Chondrocyte (in vitro differentiated cells): ENCODE measurements around the gene AXDND1. TPM values are rescaled to one million over a fixed set of nuclear protein-coding genes. Genes with fewer than 3 reads are reported as not detected.
A peak's percentile ranks its signal among the peaks of the same experiment; 100 is the strongest.

Experiments
- DNase-seq: peaks from one replicate; pipeline ENCODE4 v3.0.0; 2021; ENCODE audit warnings: mixed read lengths, low spot score
- H3K27ac Mint-ChIP-seq: one replicate; pipeline ENCODE4 v1.8.0; 2021; ENCODE audit warnings: mild to moderate bottlenecking, moderate library complexity, mixed read lengths; ENCODE audit not compliant: unreplicated experiment
- H3K27me3 Mint-ChIP-seq: 2 replicates; pipeline ENCODE4 v1.8.0; 2021; ENCODE audit warnings: low read depth, mixed read lengths
- H3K36me3 Mint-ChIP-seq: 2 replicates; pipeline ENCODE4 v1.8.0; 2021; ENCODE audit warnings: low read depth, mixed read lengths
- H3K4me1 Mint-ChIP-seq: 2 replicates; pipeline ENCODE4 v1.8.0; 2021; ENCODE audit warnings: low read depth, mild to moderate bottlenecking, mixed read lengths
- H3K4me3 Mint-ChIP-seq: one replicate; pipeline ENCODE4 v1.8.0; 2021; ENCODE audit warnings: mild to moderate bottlenecking, moderate library complexity, mixed read lengths; ENCODE audit not compliant: unreplicated experiment
- H3K9me3 Mint-ChIP-seq: 2 replicates; pipeline ENCODE4 v1.8.0; 2021; ENCODE audit warnings: low read depth, mixed read lengths
- total RNA-seq: library from RNA; stranded (reverse); gene quantifications from 3 replicates; pipeline ENCODE4 v1.2.1, GENCODE V29; 2021
- TF ChIP-seq, protein P1 (sequence below): fragments of 200-600 bp; sonication (generic); IDR thresholded peaks from 2 replicates; pipeline ENCODE4 v1.5.0; 2021; ENCODE audit warnings: antibody characterized with exemption, mild to moderate bottlenecking, moderate library complexity

Gene AXDND1
- total RNA-seq, 1 donor from 2014 or later, result 0.20 TPM

DNA sequence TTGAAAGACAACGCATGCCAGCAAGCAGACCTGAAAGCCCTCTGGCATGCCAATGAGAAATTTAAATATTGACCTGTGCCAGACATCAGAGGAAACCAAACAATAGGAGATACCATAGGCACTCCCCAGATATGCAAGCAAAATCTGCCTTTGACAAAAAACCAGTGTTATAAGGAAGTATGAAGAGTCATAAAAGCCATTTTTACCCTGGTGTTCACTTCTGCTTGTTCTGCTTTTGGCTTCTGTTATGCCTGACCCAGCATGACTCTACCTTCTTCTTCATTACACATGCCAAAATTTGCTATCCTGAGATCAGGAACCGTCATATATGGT, 183.6 kb downstream of the AXDND1 start:
- DNase-seq, result no peak
- H3K36me3 Mint-ChIP-seq, result no peaks in the 10 kb centered on the region
- H3K27ac Mint-ChIP-seq, result no peak overlapping the region
- H3K27me3 Mint-ChIP-seq, result no peaks in the 10 kb centered on the region
- TF ChIP-seq, protein P1, sequence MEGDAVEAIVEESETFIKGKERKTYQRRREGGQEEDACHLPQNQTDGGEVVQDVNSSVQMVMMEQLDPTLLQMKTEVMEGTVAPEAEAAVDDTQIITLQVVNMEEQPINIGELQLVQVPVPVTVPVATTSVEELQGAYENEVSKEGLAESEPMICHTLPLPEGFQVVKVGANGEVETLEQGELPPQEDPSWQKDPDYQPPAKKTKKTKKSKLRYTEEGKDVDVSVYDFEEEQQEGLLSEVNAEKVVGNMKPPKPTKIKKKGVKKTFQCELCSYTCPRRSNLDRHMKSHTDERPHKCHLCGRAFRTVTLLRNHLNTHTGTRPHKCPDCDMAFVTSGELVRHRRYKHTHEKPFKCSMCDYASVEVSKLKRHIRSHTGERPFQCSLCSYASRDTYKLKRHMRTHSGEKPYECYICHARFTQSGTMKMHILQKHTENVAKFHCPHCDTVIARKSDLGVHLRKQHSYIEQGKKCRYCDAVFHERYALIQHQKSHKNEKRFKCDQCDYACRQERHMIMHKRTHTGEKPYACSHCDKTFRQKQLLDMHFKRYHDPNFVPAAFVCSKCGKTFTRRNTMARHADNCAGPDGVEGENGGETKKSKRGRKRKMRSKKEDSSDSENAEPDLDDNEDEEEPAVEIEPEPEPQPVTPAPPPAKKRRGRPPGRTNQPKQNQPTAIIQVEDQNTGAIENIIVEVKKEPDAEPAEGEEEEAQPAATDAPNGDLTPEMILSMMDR, result no peak
- no peak overlapping the region for H3K4me3 Mint-ChIP-seq
- peaks cover 11% of the 10 kb centered on the region for H3K4me1 Mint-ChIP-seq
- no peaks in the 10 kb centered on the region for H3K9me3 Mint-ChIP-seq

GRCh38 chr1:179550746-179551682, 185.2 kb downstream of the AXDND1 start:
- TF ChIP-seq, protein P1, result no peak
- Mint-ChIP-seq H3K4me1 (peaks cover 11% of the 10 kb centered on the region), H3K36me3 (no peaks in the 10 kb centered on the region), H3K27me3 (no peaks in the 10 kb centered on the region), H3K4me3 (no peak overlapping the region), H3K9me3 (no peaks in the 10 kb centered on the region), H3K27ac (peak overlapping the region; percentile 39)
- DNase-seq, result no peak

DNA sequence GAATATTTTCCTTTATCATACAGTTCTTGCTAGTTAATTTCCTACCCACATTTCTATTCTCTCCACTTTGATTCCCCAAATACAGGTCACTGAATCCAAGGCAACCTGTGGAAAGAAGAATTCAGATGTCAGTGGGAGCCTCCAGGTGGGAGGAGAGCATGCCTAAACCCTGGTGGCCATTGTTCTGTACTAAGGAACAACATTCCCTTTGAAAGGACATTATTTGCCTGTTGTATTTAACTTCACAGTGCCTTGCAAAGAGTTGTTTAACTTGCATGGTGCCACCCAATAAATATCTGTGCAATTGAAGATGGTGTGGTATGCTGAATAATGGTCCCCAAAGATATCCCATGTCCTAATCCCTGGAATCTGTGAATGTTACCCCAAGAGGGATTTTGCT, 188.7 kb downstream of the AXDND1 start:
- H3K36me3 Mint-ChIP-seq, result no peaks in the 10 kb centered on the region
- DNase-seq, result no peak
- TF ChIP-seq, protein P1, result no peak
- no peak overlapping the region for H3K4me3 Mint-ChIP-seq
- H3K9me3 Mint-ChIP-seq, result no peaks in the 10 kb centered on the region
- no peak overlapping the region for H3K27ac Mint-ChIP-seq
- peaks cover 3% of the 10 kb centered on the region for H3K27me3 Mint-ChIP-seq
- peaks cover 11% of the 10 kb centered on the region for H3K4me1 Mint-ChIP-seq

GRCh38 chr1:179558078-179558477, 192.3 kb downstream of the AXDND1 start:
- Mint-ChIP-seq H3K36me3 (no peaks in the 10 kb centered on the region), H3K4me1 (no peaks in the 10 kb centered on the region), H3K4me3 (no peak overlapping the region), H3K27me3 (peaks cover 3% of the 10 kb centered on the region), H3K9me3 (no peaks in the 10 kb centered on the region), H3K27ac (no peak overlapping the region)
- no peak for DNase-seq
- TF ChIP-seq, protein P1, result no peak

DNA sequence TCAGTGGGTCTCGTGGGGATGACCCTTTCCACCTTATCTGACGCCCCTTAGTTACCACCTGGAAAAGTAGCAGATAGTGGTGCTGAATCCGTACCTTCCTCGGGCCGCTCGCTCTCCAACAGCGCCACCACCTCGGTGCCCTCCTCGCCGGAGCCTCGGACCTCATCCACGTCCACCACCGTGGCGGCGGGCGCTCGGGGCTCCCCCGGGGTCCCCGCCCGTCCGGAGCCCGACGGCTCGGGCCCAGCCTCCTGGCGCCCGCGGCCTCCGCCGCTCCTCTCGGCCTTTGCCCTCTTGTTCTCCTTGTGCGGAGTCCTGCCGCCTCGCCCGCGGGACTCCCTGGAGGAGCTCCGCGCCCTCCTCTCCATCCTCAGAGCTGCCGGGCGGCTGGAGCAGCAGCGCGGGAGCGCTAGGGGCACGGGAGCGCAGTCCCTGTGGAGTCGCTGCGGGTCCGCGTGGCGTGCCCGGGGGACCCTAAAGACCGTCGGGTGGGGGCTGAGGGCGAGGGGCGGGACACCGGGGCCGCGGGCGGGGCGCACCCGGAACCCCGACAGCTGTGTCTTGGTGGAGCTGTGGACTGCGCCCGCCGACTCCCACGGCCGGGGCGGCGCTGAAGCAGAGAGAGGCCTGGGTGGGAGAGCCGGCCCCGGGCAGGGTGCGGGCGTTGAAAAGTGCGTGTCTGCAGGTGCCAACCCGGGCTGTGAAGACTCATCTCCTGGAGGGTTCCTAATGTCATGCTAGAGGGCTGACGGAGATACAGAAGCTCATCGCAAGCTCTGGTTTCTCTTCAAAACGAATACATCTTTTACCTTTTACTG, 209.9 kb downstream of the AXDND1 start, which contains the start of gene NPHS2:
Gene NPHS2 (minus strand): TSS at position 452 of the 818 bp plus-strand sequence. CDS start 84 bp downstream, at position 368.
- Mint-ChIP-seq H3K4me3 (no peak within 1 kb of the TSS), H3K9me3 (no peaks in the 10 kb centered on the region), H3K27me3 (peaks cover 61% of the 10 kb centered on the region), H3K27ac (no peak within 1 kb of the TSS), H3K36me3 (no peaks in the 10 kb centered on the region), H3K4me1 (no peaks in the 10 kb centered on the region)
- DNase-seq, result no peak
- TF ChIP-seq, protein P1, result no peak
